Prostate gland (tissue), 2 donors: Measurements from ENCODE around the gene SLCO1B1.

Experiments
- CTCF ChIP-seq, 4 experiments: fragments of 200-600 bp in 2 of 4; fragments of 450-650 bp in 2 of 4; sonication (generic) in 2 of 4; IDR thresholded peaks; 1 replicate in 3 of 4; 2 replicates in 1 of 4; pipeline ENCODE4 v1.5.1; 2016 to 2019; ENCODE audit warnings: antibody characterized with exemption in 4 of 4, mild to moderate bottlenecking in 2 of 4, moderate library complexity in 2 of 4
- POLR2A ChIP-seq: fragments of 450-650 bp; IDR thresholded peaks from one replicate; pipeline ENCODE4 v1.6.1; 2016; ENCODE audit warnings: antibody characterized with exemption, mild to moderate bottlenecking

- no peak for TF ChIP-seq CTCF (IDR thresholded peaks at IDR 0.05)
- TF ChIP-seq POLR2A, result no peak
These were observed 1.1 kb upstream of the SLCO1B1 start for GRCh38 chr12:21129906-21130305.
